Left lung (tissue), 10 donors: Measurements from ENCODE around the gene NOP58. TPM values are rescaled to one million over a fixed set of nuclear protein-coding genes. Genes with fewer than 3 reads are reported as not detected.
A peak's percentile ranks its signal among the peaks of the same experiment; 100 is the strongest.

Source experiments
- ATAC-seq: fragments of 200-7000 bp; cut with Tn5 transposase; one replicate; pipeline ENCODE4 v1.9.1; 2020; ENCODE audit warnings: moderate library complexity
- DNase-seq, 4 donors: peaks; one replicate each; pipeline ENCODE4 v3.0.0-alpha.2; 2013 to 2020
- H3K27ac ChIP-seq, 2 donors: fragments of 200-600 bp; sonication (generic) in 1 of 2; one replicate each; pipeline versions ENCODE4 v1.5.0 to v1.8.0; 2020 to 2021
- H3K27me3 ChIP-seq, 2 donors: fragments of 200-600 bp; sonication (generic) in 1 of 2; one replicate each; pipeline versions ENCODE4 v1.5.0 to v1.8.0; 2020 to 2021
- H3K36me3 ChIP-seq, 2 donors: fragments of 200-600 bp; sonication (generic) in 1 of 2; one replicate each; pipeline versions ENCODE4 v1.5.0 to v1.8.0; 2020 to 2021
- H3K4me1 ChIP-seq, 2 donors: fragments of 200-600 bp; one replicate each; pipeline ENCODE4 v1.8.0; 2021
- H3K4me3 ChIP-seq, 2 donors: fragments of 200-600 bp; sonication (generic) in 1 of 2; one replicate each; pipeline versions ENCODE4 v1.5.0 to v1.8.0; 2020 to 2021; ENCODE audit warnings: mild to moderate bottlenecking in 1 of 2
- H3K9me3 ChIP-seq, 2 donors: fragments of 200-600 bp; sonication (generic) in 1 of 2; one replicate each; pipeline versions ENCODE4 v1.5.0 to v1.8.0; 2020 to 2021
- CTCF ChIP-seq, 2 donors: fragments of 200-600 bp; sonication (generic) in 1 of 2; IDR thresholded peaks; one replicate each; pipeline versions ENCODE4 v1.5.0 to v1.8.0; 2021; ENCODE audit warnings: antibody characterized with exemption in 2 of 2
- intact Hi-C, 2 donors: fragments of 100-400 bp; cut with DNase I; formaldehyde crosslinking; loops; one replicate each; pipeline versions ENCODE4 v1.11.2 to v1.14.2; 2022
- polyA plus RNA-seq, 6 donors: library from polyadenylated mRNA; unstranded; fragments of 120-200 nt; gene quantifications; one replicate each; pipeline ENCODE4 v1.2.1, GENCODE V29; 2013; ENCODE audit not compliant: insufficient read length in 6 of 6
- total RNA-seq, 2 donors: library from RNA; stranded (reverse); fragmentation: NEBNext Ultra II Directional; extraction: Animal tissue kit (Norgen Biotek cat#: 25700); gene quantifications; one replicate each; pipeline ENCODE4 v1.2.1, GENCODE V29; 2021
- donor health status: DM: no; HTN: yes; CAD: no.
- donor health status: DM: no; HTN: no; CAD: no.

The NOP58 gene
- total and polyA plus RNA-seq, 8 donors = 35.3 to 125 (median 105) TPM

GRCh38 chr2:202299712-202300111, 34.1 kb downstream of the NOP58 start:
- DNase-seq = no peak
- H3K27ac ChIP-seq = no peak overlapping the region
- peaks cover 0 to 99% of the 10 kb centered on the region in 2 donors for H3K36me3 ChIP-seq
- no peaks in the 10 kb centered on the region for H3K9me3 ChIP-seq
- H3K27me3 ChIP-seq = no peaks in the 10 kb centered on the region
- no peak overlapping the region for H3K4me3 ChIP-seq
- TF ChIP-seq CTCF (IDR thresholded peaks at IDR 0.05) = no peak
- intact Hi-C loops = no loop called here
- no peak for ATAC-seq
- H3K4me1 ChIP-seq = no peaks in the 10 kb centered on the region

GRCh38 chr2:202306034-202306433, 40.5 kb downstream of the NOP58 start:
- Histone ChIP-seq H3K27ac (no peak overlapping the region), H3K36me3 (peaks cover 0 to 79% of the 10 kb centered on the region in 2 donors)
- no peak for ATAC-seq

DNA sequence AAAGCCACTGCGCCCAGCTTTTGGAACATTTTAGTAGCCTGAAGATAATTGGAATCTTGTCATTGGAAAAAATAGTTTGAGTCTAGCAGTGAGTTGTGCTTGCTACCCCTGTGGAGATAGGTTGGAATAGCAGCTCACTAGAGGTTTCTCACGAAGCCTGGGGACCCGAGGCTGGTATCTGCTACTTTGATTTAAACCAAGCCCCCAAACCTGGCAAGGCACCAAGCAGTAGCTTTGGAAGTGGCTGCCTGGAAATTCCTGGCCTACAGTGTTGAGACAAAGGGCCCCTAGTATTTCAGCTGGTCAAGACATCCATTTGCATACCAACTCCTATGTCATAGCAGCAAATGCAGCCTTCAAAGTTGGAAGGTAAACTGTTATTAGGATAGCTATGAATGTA, 42.1 kb downstream of the NOP58 start:
- no peak for TF ChIP-seq CTCF (IDR thresholded peaks at IDR 0.05)

More at GRCh38 chr2:202306034-202306433, 40.5 kb downstream of the NOP58 start:
- no peak for DNase-seq
- TF ChIP-seq CTCF (IDR thresholded peaks at IDR 0.05) = no peak
- Histone ChIP-seq H3K4me1 (no peaks in the 10 kb centered on the region), H3K27me3 (no peaks in the 10 kb centered on the region), H3K9me3 (no peaks in the 10 kb centered on the region), H3K4me3 (no peak overlapping the region)
- intact Hi-C loops = no loop called here

DNA sequence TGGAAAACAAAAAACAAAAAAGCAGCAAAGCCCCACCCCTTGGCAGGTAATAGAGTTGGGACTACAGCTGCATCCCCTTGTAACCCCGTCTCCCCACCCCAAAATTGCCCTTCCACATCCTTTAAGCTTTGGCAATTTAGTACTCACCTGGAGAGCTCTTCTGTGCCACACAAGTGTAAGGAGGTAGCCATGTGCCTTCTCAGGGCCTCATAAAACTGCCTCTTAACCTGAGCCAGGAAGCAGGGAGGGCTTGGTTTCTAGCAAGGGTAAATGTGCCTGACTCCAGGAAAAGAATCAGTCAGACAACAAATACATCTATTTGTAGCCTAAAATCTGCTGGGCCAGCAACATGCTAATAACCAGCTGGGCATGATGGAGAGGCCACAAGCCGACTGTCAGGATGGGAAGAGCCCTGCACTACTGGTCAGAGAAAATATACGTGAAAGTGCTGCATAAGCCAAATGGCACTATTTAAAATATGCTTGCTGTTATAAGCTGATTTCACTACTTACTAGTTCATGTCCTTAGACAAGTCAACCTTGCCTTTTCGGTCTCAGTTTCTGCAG, 46.3 kb downstream of the NOP58 start:
- H3K27ac ChIP-seq = no peak overlapping the region
- intact Hi-C loops = no loop called here
- TF ChIP-seq CTCF (IDR thresholded peaks at IDR 0.05) = no peak

More for the DNA sequence above, 42.1 kb downstream of the NOP58 start:
- H3K4me1 ChIP-seq = no peaks in the 10 kb centered on the region
- ATAC-seq = no peak
- H3K36me3 ChIP-seq = peaks cover 0 to 76% of the 10 kb centered on the region in 2 donors
- no peak overlapping the region for H3K27ac ChIP-seq
- no peaks in the 10 kb centered on the region for H3K9me3 ChIP-seq
- H3K27me3 ChIP-seq = no peaks in the 10 kb centered on the region
- no peak overlapping the region for H3K4me3 ChIP-seq
- no peak for DNase-seq
- intact Hi-C loops = no loop called here

GRCh38 chr2:202314116-202314515, 48.6 kb downstream of the NOP58 start:
- no peak overlapping the region for H3K4me3 ChIP-seq
- H3K9me3 ChIP-seq = no peaks in the 10 kb centered on the region
- TF ChIP-seq CTCF (IDR thresholded peaks at IDR 0.05) = no peak
- DNase-seq = no peak
- peaks cover 17 to 23% of the 10 kb centered on the region in 2 donors for H3K4me1 ChIP-seq
- H3K27me3 ChIP-seq = no peaks in the 10 kb centered on the region
- H3K27ac ChIP-seq = no peak overlapping the region
- intact Hi-C loops = no loop called here
- H3K36me3 ChIP-seq = peaks cover 0 to 16% of the 10 kb centered on the region in 2 donors
- no peak for ATAC-seq

More for the DNA sequence above, 46.3 kb downstream of the NOP58 start:
- no peak overlapping the region for H3K4me3 ChIP-seq
- DNase-seq = no peak
- H3K36me3 ChIP-seq = peaks cover 0 to 35% of the 10 kb centered on the region in 2 donors
- H3K4me1 ChIP-seq = peaks cover 4 to 11% of the 10 kb centered on the region in 2 donors
- no peaks in the 10 kb centered on the region for H3K27me3 ChIP-seq
- peak; percentile 78 for ATAC-seq
- H3K9me3 ChIP-seq = no peaks in the 10 kb centered on the region
